ENCODE data around the gene B9D1.

DNA sequence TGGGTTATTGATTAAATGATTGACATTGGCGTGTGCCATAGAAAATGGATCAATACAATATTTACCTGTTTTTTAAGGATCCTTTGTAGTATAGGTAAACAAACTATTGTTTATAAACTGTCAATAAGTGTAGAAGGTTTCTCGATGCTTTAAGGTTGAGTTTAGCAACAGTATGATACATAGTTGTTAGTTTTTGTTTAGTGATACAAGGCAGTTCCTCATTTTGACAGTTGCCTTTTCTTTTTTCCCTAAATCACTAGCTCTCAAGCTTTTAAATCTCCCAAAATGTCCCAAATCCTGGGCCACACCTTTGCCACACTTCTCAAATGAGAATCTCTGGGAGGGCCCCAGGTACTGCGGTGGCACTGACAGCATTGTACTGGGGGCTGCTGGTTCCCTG lies 68.1 kb downstream of the B9D1 start:
- TF ChIP-seq CREB1 (CRISPR knock-in tag; IDR thresholded peaks at IDR 0.05; ENCODE audit: low read depth) (no peak), EZH2 (IDR thresholded peaks at IDR 0.05; ENCODE audit: low read depth, unreplicated experiment) (no peak), POLR2AphosphoS5 (IDR thresholded peaks at IDR 0.05; ENCODE audit: low read depth) (no peak), JUNB (IDR thresholded peaks at IDR 0.05; ENCODE audit: unreplicated experiment) (no peak)
- TF ChIP-seq, protein P1, sequence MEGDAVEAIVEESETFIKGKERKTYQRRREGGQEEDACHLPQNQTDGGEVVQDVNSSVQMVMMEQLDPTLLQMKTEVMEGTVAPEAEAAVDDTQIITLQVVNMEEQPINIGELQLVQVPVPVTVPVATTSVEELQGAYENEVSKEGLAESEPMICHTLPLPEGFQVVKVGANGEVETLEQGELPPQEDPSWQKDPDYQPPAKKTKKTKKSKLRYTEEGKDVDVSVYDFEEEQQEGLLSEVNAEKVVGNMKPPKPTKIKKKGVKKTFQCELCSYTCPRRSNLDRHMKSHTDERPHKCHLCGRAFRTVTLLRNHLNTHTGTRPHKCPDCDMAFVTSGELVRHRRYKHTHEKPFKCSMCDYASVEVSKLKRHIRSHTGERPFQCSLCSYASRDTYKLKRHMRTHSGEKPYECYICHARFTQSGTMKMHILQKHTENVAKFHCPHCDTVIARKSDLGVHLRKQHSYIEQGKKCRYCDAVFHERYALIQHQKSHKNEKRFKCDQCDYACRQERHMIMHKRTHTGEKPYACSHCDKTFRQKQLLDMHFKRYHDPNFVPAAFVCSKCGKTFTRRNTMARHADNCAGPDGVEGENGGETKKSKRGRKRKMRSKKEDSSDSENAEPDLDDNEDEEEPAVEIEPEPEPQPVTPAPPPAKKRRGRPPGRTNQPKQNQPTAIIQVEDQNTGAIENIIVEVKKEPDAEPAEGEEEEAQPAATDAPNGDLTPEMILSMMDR (conservative IDR thresholded peaks at IDR 0.05; ENCODE audit: low read depth in 2 of 2), result no peak
- TF ChIP-seq, protein P2, sequence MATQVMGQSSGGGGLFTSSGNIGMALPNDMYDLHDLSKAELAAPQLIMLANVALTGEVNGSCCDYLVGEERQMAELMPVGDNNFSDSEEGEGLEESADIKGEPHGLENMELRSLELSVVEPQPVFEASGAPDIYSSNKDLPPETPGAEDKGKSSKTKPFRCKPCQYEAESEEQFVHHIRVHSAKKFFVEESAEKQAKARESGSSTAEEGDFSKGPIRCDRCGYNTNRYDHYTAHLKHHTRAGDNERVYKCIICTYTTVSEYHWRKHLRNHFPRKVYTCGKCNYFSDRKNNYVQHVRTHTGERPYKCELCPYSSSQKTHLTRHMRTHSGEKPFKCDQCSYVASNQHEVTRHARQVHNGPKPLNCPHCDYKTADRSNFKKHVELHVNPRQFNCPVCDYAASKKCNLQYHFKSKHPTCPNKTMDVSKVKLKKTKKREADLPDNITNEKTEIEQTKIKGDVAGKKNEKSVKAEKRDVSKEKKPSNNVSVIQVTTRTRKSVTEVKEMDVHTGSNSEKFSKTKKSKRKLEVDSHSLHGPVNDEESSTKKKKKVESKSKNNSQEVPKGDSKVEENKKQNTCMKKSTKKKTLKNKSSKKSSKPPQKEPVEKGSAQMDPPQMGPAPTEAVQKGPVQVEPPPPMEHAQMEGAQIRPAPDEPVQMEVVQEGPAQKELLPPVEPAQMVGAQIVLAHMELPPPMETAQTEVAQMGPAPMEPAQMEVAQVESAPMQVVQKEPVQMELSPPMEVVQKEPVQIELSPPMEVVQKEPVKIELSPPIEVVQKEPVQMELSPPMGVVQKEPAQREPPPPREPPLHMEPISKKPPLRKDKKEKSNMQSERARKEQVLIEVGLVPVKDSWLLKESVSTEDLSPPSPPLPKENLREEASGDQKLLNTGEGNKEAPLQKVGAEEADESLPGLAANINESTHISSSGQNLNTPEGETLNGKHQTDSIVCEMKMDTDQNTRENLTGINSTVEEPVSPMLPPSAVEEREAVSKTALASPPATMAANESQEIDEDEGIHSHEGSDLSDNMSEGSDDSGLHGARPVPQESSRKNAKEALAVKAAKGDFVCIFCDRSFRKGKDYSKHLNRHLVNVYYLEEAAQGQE (IDR thresholded peaks at IDR 0.05; ENCODE audit: unreplicated experiment), result no peak
